T-cell (primary cell): ENCODE data around the gene ZNF12. TPM values are rescaled to one million over a fixed set of nuclear protein-coding genes. Genes with fewer than 3 reads are reported as not detected.

Experiments
- ATAC-seq, 4 experiments: fragments of 200-7000 bp in 3 of 4; fragments of 150-1000 bp in 1 of 4; cut with Tn5 transposase; replicated peaks in 1 of 4; 1 replicate in 3 of 4; 2 replicates in 1 of 4; pipeline ENCODE4 v1.10.0; 2021; ENCODE audit warnings: moderate library complexity in 3 of 4, mild to moderate bottlenecking in 2 of 4, moderate number of reproducible peaks in 1 of 4
- CTCF ChIA-PET, 2 donors: fragments of 300-600 bp; sonication (Branson Sonifier 250); formaldehyde crosslinking; loops; one replicate each; lab custom pipeline; 2022; ENCODE audit warnings: antibody characterized with exemption in 2 of 2; lab: Charles Lee
- POLR2A ChIA-PET, 2 donors: fragments of 300-600 bp; sonication (Branson Sonifier 250); formaldehyde crosslinking; loops; one replicate each; lab custom pipeline; 2022; ENCODE audit warnings: antibody characterized with exemption in 2 of 2; lab: Charles Lee
- DNase-seq, 35 experiments: peaks; one replicate each; pipeline versions ENCODE4 v3.0.0 to v3.0.0-alpha.2; 2013 to 2023
- H3K27ac ChIP-seq: one replicate; pipeline ENCODE4 v1.5.1; 2013; ENCODE audit warnings: low read length
- H3K27me3 ChIP-seq, 2 experiments: replicated peaks in 1 of 2; 1 replicate in 1 of 2; 2 replicates in 1 of 2; pipeline versions ENCODE4 v1.6.1 to v1.7.0; 2013; ENCODE audit warnings: low read length in 1 of 2, mixed read lengths in 1 of 2; ENCODE audit not compliant: control insufficient read depth in 2 of 2, insufficient read depth in 2 of 2; ENCODE audit errors: extremely low read depth in 1 of 2
- H3K36me3 ChIP-seq, 2 donors: 1 replicate in 1 of 2; 2 replicates in 1 of 2; pipeline versions ENCODE4 v1.6.1 to v1.7.0; 2013; ENCODE audit warnings: low read length in 1 of 2; ENCODE audit not compliant: control insufficient read depth in 2 of 2, insufficient read depth in 1 of 2; ENCODE audit errors: extremely low read depth in 1 of 2
- H3K4me1 ChIP-seq, 2 experiments: 1 replicate in 1 of 2; 2 replicates in 1 of 2; pipeline versions ENCODE4 v1.6.1 to v1.7.0; 2013; ENCODE audit warnings: low read length in 2 of 2, mixed read lengths in 1 of 2; ENCODE audit not compliant: insufficient read depth in 2 of 2, control insufficient read depth in 1 of 2; ENCODE audit errors: extremely low read depth in 1 of 2
- H3K4me3 ChIP-seq, 2 donors: 1 replicate in 1 of 2; 2 replicates in 1 of 2; pipeline versions ENCODE4 v1.5.1 to v1.7.0; 2013; ENCODE audit warnings: mild to moderate bottlenecking in 2 of 2, low read length in 1 of 2, moderate library complexity in 1 of 2; ENCODE audit not compliant: control insufficient read depth in 1 of 2; ENCODE audit errors: extremely low read depth in 1 of 2
- H3K9me3 ChIP-seq: 2 replicates; pipeline ENCODE4 v1.7.0; 2013
- H3K27ac Mint-ChIP-seq, 2 donors: one replicate each; pipeline ENCODE4 v1.8.0; 2020 to 2021; ENCODE audit warnings: mild to moderate bottlenecking in 2 of 2, mixed read lengths in 2 of 2
- H3K27me3 Mint-ChIP-seq, 2 donors: one replicate each; pipeline ENCODE4 v1.8.0; 2021 to 2022; ENCODE audit warnings: mixed read lengths in 2 of 2
- H3K36me3 Mint-ChIP-seq: one replicate; pipeline ENCODE4 v1.8.0; 2021; ENCODE audit warnings: mixed read lengths
- H3K4me1 Mint-ChIP-seq, 3 donors: one replicate each; pipeline ENCODE4 v1.8.0; 2020 to 2022; ENCODE audit warnings: mixed read lengths in 3 of 3, mild to moderate bottlenecking in 1 of 3
- H3K4me3 Mint-ChIP-seq, 3 donors: one replicate each; pipeline ENCODE4 v1.8.0; 2020 to 2022; ENCODE audit warnings: mild to moderate bottlenecking in 3 of 3, mixed read lengths in 3 of 3, moderate library complexity in 3 of 3
- H3K9me3 Mint-ChIP-seq, 3 donors: one replicate each; pipeline ENCODE4 v1.8.0; 2020 to 2022; ENCODE audit warnings: mixed read lengths in 3 of 3
- WGBS: methylation state at CpG from one replicate; pipeline ENCODE4 v1.1.5; 2013; ENCODE audit warnings: missing lambda C conversion rate; ENCODE audit not compliant: insufficient coverage; 5-methylcytosine and 5-hydroxymethylcytosine counted together
- total RNA-seq, 35 experiments: library from RNA in 6 of 35; stranded (reverse) in 6 of 35; fragments of 120-200 nt in 1 of 35; gene quantifications; one replicate each; pipeline versions ENCODE4 v1.2.1 to v1.2.4 and lab custom pipeline; 2013 to 2026

ZNF12 gene
- total RNA-seq, 5 donors from 2014 or later (not counting 1 experiment from before 2014, with no cell fraction given): 25.1 to 49.7 (median 41.6) TPM

DNA sequence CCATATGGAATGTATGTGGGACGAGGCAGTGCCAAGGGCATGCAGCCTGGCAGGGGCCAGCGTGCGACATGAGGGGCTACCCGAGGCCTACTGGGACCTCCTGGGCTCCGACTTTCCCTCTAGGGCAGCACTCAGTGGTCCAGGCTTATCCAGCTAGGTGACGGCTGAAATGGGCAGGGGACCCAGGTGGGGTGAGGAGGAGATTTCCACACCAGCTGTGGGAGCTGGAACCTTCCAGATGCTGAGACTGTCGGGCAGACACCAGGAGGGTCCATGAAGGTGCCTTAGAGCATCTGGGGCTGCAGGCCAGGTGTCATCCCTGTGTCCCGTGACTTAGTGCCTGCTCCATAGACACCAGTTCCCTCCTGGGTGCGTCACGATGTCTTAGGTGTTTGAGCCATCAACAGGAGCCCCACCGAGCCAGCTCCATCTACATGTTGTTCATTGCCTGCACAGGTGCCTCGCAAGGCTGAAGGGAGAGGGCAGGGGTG lies 56.2 kb downstream of the ZNF12 start:
- Histone ChIP-seq H3K4me3 (no peak overlapping the region), H3K4me1 (no peaks in the 10 kb centered on the region), H3K36me3 (peaks cover 62 to 69% of the 10 kb centered on the region in 2 donors), H3K27me3 (no peaks in the 10 kb centered on the region), H3K9me3 (no peaks in the 10 kb centered on the region), H3K27ac (no peak overlapping the region)
- Mint-ChIP-seq H3K4me1 (no peaks in the 10 kb centered on the region), H3K27me3 (no peaks in the 10 kb centered on the region), H3K4me3 (no peak overlapping the region), H3K9me3 (peaks cover 0 to 2% (median 0%) of the 10 kb centered on the region in 3 donors), H3K27ac (no peak overlapping the region), H3K36me3 (peaks cover 52% of the 10 kb centered on the region)
- ATAC-seq (no peak), DNase-seq (no peak)
- ChIA-PET POLR2A (no interaction called here), CTCF (no interaction called here)
- WGBS: over 99% methylated on average over 11 of the region's 12 CpGs

DNA sequence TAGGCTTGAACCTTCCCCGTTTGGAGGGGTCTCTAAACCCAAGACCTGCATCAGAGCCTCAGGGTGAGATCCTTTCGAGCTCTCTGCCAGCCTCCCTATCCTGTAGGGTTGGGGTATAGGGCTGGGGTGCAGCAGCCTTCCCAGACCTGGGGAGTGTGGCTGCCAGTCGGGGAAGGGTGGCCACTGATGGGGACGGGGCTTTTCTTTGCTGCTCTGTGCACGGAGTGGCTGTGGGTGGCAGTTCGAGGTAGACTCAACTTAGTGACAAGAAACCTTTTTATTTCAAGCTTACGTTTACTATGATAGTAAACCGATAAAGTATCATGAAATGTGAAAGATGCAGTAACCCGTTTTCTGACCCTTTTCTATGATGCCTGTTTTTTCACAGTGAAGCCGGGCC lies 56.7 kb downstream of the ZNF12 start:
- ChIA-PET POLR2A (no interaction called here), CTCF (no interaction called here)
- 100% methylated on average over 4 of the region's 10 CpGs for WGBS
- Mint-ChIP-seq H3K4me3 (no peak overlapping the region), H3K36me3 (peaks cover 47% of the 10 kb centered on the region), H3K9me3 (peaks cover 0 to 2% (median 0%) of the 10 kb centered on the region in 3 donors), H3K4me1 (no peaks in the 10 kb centered on the region), H3K27me3 (no peaks in the 10 kb centered on the region), H3K27ac (no peak overlapping the region)
- Histone ChIP-seq H3K27me3 (no peaks in the 10 kb centered on the region), H3K27ac (no peak overlapping the region), H3K9me3 (no peaks in the 10 kb centered on the region), H3K4me3 (no peak overlapping the region), H3K4me1 (no peaks in the 10 kb centered on the region), H3K36me3 (peaks cover 59 to 65% of the 10 kb centered on the region in 2 donors)
- ATAC-seq (no peak), DNase-seq (no peak)

DNA sequence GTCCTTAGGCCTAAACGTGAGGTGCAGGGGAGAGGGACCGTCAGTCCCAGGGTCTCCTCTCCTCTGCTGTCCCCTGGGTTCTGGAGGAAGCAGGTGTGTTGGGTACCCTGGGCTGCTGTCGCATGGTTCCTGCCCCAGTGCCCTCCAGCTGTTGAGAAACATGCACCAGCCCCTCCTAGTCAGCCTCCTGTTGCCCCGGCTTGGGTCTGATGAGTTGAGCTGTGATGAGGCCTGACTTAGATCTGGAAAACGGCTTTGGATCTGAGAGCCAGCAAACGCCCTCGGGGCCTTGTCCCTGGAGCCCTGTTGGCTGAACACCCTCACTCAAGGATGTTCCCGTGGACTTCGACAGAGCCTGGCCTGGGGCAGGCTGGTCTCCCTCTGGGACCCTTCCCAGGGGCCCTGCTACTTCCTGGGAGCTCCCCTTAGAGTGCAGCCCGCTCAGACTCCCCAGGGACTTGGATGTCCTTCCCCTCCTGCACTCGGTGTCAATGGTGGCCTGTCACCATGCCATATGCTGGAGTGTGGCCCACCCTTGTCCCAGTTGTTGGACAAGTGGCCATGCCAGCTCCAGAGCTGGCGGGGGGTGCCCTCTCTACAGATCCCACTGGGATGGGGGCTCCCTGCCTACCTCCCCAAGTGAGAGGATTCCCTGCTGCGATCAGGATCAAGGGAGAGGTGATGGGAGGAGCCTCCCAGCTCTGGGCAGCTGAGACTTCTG lies 57.3 kb downstream of the ZNF12 start:
- DNase-seq (no peak), ATAC-seq (no peak)
- Histone ChIP-seq H3K4me1 (no peaks in the 10 kb centered on the region), H3K27me3 (no peaks in the 10 kb centered on the region), H3K9me3 (no peaks in the 10 kb centered on the region), H3K36me3 (peaks cover 61 to 65% of the 10 kb centered on the region in 2 donors), H3K4me3 (no peak overlapping the region), H3K27ac (no peak overlapping the region)
- H3K36me3 Mint-ChIP-seq: peaks cover 46% of the 10 kb centered on the region
- no peaks in the 10 kb centered on the region for H3K4me1 Mint-ChIP-seq
- WGBS: 96% methylated on average over 10 of the region's 13 CpGs
- H3K27me3 Mint-ChIP-seq: no peaks in the 10 kb centered on the region
- POLR2A ChIA-PET: no interaction called here
- peaks cover 0 to 2% (median 0%) of the 10 kb centered on the region in 3 donors for H3K9me3 Mint-ChIP-seq
- H3K27ac Mint-ChIP-seq: no peak overlapping the region
- CTCF ChIA-PET: interaction anchor here (0.5 to 0.6 kb wide), 2 partner anchors 468 to 1645 kb away, joined by 3 read pairs; no protein-coding TSS in a partner anchor
- no peak overlapping the region for H3K4me3 Mint-ChIP-seq

DNA sequence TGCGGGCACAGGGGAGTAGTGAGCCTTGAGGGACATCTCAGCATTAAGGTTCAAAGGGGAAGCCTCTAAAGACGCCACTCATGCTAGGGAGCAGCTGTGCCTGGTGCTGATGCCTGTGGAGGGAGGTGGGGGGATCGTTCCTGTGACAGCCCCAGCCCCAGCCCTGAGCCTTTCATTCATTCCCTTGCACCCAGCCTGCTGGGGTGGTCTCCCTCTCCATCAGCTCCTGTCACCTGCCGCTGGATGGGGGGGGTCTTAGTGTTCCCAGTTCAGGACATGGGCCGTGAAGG lies 58.0 kb downstream of the ZNF12 start:
- ChIA-PET POLR2A (no interaction called here), CTCF (no interaction called here)
- Mint-ChIP-seq H3K4me1 (no peaks in the 10 kb centered on the region), H3K36me3 (peaks cover 52% of the 10 kb centered on the region), H3K27ac (no peak overlapping the region), H3K9me3 (peaks cover 0 to 2% (median 0%) of the 10 kb centered on the region in 3 donors), H3K27me3 (no peaks in the 10 kb centered on the region), H3K4me3 (no peak overlapping the region)
- Histone ChIP-seq H3K27ac (no peak overlapping the region), H3K9me3 (no peaks in the 10 kb centered on the region), H3K4me1 (no peaks in the 10 kb centered on the region), H3K27me3 (no peaks in the 10 kb centered on the region), H3K36me3 (peaks cover 67 to 69% of the 10 kb centered on the region in 2 donors), H3K4me3 (no peak overlapping the region)
- no peak for DNase-seq
- ATAC-seq: no peak
- WGBS: 100% methylated on average over 2 of the region's 5 CpGs

DNA sequence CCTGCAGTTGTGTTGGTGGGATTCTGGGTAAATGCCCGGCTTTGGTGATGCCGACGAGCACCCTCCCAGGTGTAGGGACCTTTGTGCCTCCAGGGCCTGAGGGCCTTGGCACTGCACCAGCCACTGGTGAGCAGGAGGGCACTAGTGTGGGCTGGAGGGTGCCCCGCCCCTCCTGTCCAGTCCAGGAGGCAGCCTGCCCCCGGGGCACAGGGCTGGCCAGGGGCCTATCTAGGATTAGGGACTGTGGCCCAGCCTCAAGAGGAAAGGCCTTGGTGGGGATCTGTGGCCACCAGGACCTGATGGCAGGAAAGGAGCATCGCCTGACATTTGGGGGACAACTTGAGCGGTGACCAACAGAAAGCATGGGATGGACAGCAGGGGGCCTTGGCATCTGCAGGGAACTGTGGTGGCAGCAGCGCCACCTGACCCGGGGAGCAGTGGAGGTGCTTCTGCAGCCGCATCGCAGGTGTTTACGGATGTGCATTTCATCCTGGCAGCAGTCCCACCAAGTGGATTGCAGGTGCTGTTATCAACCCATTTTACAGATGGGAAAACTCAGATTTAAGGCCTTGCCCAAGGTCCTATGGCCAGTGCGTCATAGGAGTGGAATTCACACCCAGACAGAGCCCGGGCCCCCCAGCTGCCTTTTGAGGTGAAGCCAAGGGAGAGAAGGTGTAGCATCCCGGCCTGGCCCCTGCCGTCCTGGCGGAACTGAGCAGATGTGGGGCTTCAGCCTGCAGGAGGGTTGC lies 58.5 kb downstream of the ZNF12 start:
- H3K4me1 ChIP-seq: no peaks in the 10 kb centered on the region
- H3K27ac ChIP-seq: no peak overlapping the region
- POLR2A ChIA-PET: no interaction called here
- Mint-ChIP-seq H3K4me1 (no peaks in the 10 kb centered on the region), H3K4me3 (no peak overlapping the region), H3K27ac (no peak overlapping the region), H3K27me3 (no peaks in the 10 kb centered on the region), H3K9me3 (peaks cover 0 to 2% (median 0%) of the 10 kb centered on the region in 3 donors), H3K36me3 (peaks cover 56% of the 10 kb centered on the region)
- WGBS: 95% methylated on average over 14 of the region's 17 CpGs
- H3K36me3 ChIP-seq: peaks cover 68 to 72% of the 10 kb centered on the region in 2 donors
- H3K4me3 ChIP-seq: no peak overlapping the region
- CTCF ChIA-PET: no interaction called here
- no peaks in the 10 kb centered on the region for H3K9me3 ChIP-seq
- no peak for DNase-seq
- no peaks in the 10 kb centered on the region for H3K27me3 ChIP-seq
- no peak for ATAC-seq

DNA sequence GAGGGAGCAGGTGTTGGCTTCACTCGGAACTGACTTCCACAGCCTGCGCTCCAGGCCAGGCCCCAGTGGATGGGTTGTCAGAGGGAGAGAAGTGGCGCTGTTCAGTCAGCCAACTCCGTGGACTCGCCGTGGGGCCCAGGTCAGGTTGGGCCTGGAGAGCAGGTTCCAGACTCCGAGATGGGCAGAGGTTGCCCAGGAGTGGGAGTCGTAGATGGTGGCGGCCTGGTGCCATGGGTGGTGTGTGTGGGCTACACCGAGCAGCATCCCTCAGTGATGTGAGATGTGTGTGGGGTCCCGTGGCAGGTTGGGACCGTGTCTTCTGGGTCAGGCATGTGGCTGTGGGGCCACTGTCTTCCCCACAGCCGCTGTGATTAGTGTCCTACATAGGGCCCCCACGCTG lies 59.2 kb downstream of the ZNF12 start:
- Mint-ChIP-seq H3K27me3 (no peaks in the 10 kb centered on the region), H3K4me3 (no peak overlapping the region), H3K4me1 (no peaks in the 10 kb centered on the region), H3K36me3 (peaks cover 59% of the 10 kb centered on the region), H3K27ac (no peak overlapping the region), H3K9me3 (peaks cover 0 to 2% (median 0%) of the 10 kb centered on the region in 3 donors)
- DNase-seq (no peak), ATAC-seq (no peak)
- no peaks in the 10 kb centered on the region for H3K4me1 ChIP-seq
- H3K4me3 ChIP-seq: no peak overlapping the region
- WGBS: 96% methylated on average over 12 of the region's 14 CpGs
- H3K9me3 ChIP-seq: no peaks in the 10 kb centered on the region
- POLR2A ChIA-PET: interaction anchor here in 1 of 2 donors (0.6 kb wide), 1 partner anchor 1659 kb away, joined by 11 read pairs; no protein-coding TSS in a partner anchor
- CTCF ChIA-PET: no interaction called here
- peaks cover 67 to 77% of the 10 kb centered on the region in 2 donors for H3K36me3 ChIP-seq
- H3K27me3 ChIP-seq: no peaks in the 10 kb centered on the region
- H3K27ac ChIP-seq: no peak overlapping the region
